Effector CD8-positive, alpha-beta T cell (primary cell): ENCODE measurements around the gene HHIPL2.
A peak's percentile ranks its signal among the peaks of the same experiment; 100 is the strongest.

ENCODE experiments used
- DNase-seq: peaks from one replicate; lab custom pipeline; 2025; lab: John Stamatoyannopoulos, UW
- total RNA-seq, 4 experiments: gene quantifications; one replicate each; lab custom pipeline; 2026; lab: John Stamatoyannopoulos, UW

HHIPL2 gene
- total RNA-seq: 0.35 to 1.1 (median 0.49) reads per million in 4 experiments

GRCh38 chr1:222547944-222548671 is at the start of gene HHIPL2:
TSS of gene HHIPL2 (minus strand) at chr1:222548104. CDS start at chr1:222548044, 60 bp downstream.
- DNase-seq: no peak

GRCh38 chr1:222596696-222597095 is 48.8 kb upstream of the HHIPL2 start:
- DNase-seq: no peak

GRCh38 chr1:222594789-222595188 is 46.9 kb upstream of the HHIPL2 start:
- no peak for DNase-seq

GRCh38 chr1:222592171-222592570 is 44.3 kb upstream of the HHIPL2 start:
- DNase-seq: no peak

- DNase-seq: peak; percentile 74
Observed at GRCh38 chr1:222589462-222590302, 41.8 kb upstream of the HHIPL2 start, which contains the start of gene TAF1A. TSS of gene TAF1A (minus strand) at chr1:222589933.

- no peak for DNase-seq
Observed at GRCh38 chr1:222588135-222588534, 40.2 kb upstream of the HHIPL2 start.

- DNase-seq: no peak
Observed at GRCh38 chr1:222586842-222587241, 38.9 kb upstream of the HHIPL2 start.

GRCh38 chr1:222583079-222583478 is 35.2 kb upstream of the HHIPL2 start:
- no peak for DNase-seq

- DNase-seq: no peak
Observed at GRCh38 chr1:222582099-222582774, 34.3 kb upstream of the HHIPL2 start.

GRCh38 chr1:222579316-222579715 is 31.4 kb upstream of the HHIPL2 start:
- no peak for DNase-seq

- DNase-seq: no peak
Observed at GRCh38 chr1:222570837-222571236, 22.9 kb upstream of the HHIPL2 start.

- no peak for DNase-seq
Observed at GRCh38 chr1:222561656-222562055, 13.8 kb upstream of the HHIPL2 start.

- no peak for DNase-seq
Observed at GRCh38 chr1:222557574-222557973, 9.7 kb upstream of the HHIPL2 start.

GRCh38 chr1:222557148-222557547 is 9.2 kb upstream of the HHIPL2 start:
- no peak for DNase-seq

- no peak for DNase-seq
Observed at GRCh38 chr1:222555992-222556615, 8.2 kb upstream of the HHIPL2 start.

- no peak for DNase-seq
Observed at GRCh38 chr1:222554177-222554576, 6.3 kb upstream of the HHIPL2 start.

- no peak for DNase-seq
Observed at GRCh38 chr1:222552882-222553281, 5.0 kb upstream of the HHIPL2 start.

GRCh38 chr1:222547260-222547614 is 667 bp downstream of the HHIPL2 start:
- DNase-seq: no peak

GRCh38 chr1:222546548-222547259 is 1.2 kb downstream of the HHIPL2 start:
- DNase-seq: no peak

GRCh38 chr1:222546091-222546490 is 1.8 kb downstream of the HHIPL2 start:
- DNase-seq: no peak

GRCh38 chr1:222543817-222544216 is 4.1 kb downstream of the HHIPL2 start:
- DNase-seq: no peak
